Left kidney (tissue), 2 donors: ENCODE data around the gene BEX2. TPM values are rescaled to one million over a fixed set of nuclear protein-coding genes. Genes with fewer than 3 reads are reported as not detected.

Experiments
- DNase-seq: peaks from one replicate; pipeline ENCODE4 v3.0.0-alpha.2; 2013
- polyA plus RNA-seq: library from polyadenylated mRNA; unstranded; fragments of 120-200 nt; gene quantifications from one replicate; pipeline ENCODE4 v1.2.1, GENCODE V29; 2013; ENCODE audit not compliant: insufficient read length

Gene BEX2
- polyA plus RNA-seq, 1 donor: 93.2 TPM

- peak; percentile 7 for DNase-seq
Measured at GRCh38 chrX:103275947-103276567, 34.7 kb downstream of the BEX2 start.

DNA sequence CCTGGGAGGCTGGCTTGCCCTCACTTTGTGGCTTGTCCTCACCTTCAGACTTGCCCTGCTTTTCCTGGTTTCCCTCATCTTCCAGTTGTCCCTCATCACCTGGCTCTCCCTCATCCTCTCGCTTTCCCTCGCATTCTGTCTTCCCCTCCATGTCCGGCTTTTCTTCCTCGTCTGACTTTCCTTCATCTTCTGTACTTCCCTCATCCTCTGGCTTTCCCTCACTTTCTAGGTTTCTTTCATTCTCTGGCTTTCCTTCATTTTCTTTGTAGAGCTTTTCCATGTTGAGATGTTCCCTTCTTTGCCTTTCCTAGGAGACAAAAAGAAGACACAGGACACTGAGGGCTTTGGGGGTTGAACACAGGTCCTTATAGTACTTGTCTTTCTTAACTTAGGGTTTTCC is 36.5 kb downstream of the BEX2 start:
- no peak for DNase-seq

Other genes with a start within 250 kb of the BEX2 start
- 60.3 TPM for gene BEX1, start 246.8 kb downstream of the BEX2 start, polyA plus RNA-seq
- 0.33 TPM for gene NXF3, start 217.8 kb downstream of the BEX2 start, polyA plus RNA-seq
- gene BEX4, start 95.9 kb downstream of the BEX2 start, polyA plus RNA-seq: 144 TPM
- 141 TPM for gene TCEAL8, start 55.8 kb downstream of the BEX2 start, polyA plus RNA-seq
- gene TCEAL5, start 34.2 kb downstream of the BEX2 start, polyA plus RNA-seq: 14.6 TPM
- gene TCEAL7, start 19.2 kb upstream of the BEX2 start, polyA plus RNA-seq: 37.6 TPM
- gene TCEAL9, start 45.5 kb upstream of the BEX2 start, polyA plus RNA-seq: 197 TPM
- gene BEX3, start 65.5 kb upstream of the BEX2 start, polyA plus RNA-seq: 517 TPM
- gene RAB40A, start 208.5 kb upstream of the BEX2 start, polyA plus RNA-seq: 5.5 TPM